ENCODE data around the gene TACR1. TPM values are rescaled to one million over a fixed set of nuclear protein-coding genes. Genes with fewer than 3 reads are reported as not detected.

TACR1 gene
- total and polyA plus RNA-seq, 2 of the 13 experiments (the other 11 are each of a cell fraction or from before 2014, with no cell fraction given): not detected

DNA sequence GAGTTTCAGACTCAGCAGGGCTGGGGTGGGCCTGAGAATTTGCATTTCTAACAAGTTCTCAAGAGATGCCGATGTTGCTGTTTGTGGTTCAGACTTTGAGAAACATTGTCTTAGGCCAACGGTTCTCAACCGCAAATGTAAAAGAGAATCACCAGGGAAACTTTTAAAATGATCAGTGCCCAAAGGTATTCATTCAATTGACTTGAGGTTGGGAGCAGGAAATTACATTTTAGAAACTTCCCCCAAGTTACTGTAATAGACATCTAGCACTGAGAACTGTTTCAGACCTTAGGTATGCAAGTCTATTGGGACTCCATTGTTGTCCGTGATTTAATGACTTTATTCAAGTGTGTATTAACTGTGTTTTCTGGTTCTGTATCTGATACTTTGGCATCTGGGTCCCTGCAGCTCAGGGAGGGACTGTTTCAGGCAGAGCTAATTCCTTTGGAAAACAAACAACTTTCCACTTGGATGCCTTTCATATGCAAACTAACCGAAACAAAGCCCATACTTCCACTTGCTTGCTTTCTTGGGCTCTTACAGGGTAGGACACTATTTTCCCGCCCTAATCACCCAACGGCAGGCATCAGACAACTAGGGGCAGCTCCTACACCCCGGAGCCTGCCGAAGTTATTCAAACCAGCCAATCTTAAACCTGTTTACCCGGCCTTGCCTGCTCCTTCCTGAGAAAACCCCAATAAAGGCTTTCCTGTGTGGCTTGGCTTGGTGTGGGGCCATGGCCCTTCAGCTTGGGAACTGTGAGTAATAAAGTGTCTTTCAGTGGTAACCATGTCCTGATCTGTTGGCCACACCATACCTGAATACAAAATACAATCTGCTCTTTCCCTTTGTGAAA is 143.3 kb downstream of the TACR1 start (continued):
- TF ChIP-seq HNRNPK (IDR thresholded peaks at IDR 0.05; ENCODE audit: low read depth, low read length, poor library complexity, severe bottlenecking) (no peak), PITX1 (CRISPR knock-in tag; IDR thresholded peaks at IDR 0.05) (no peak), POLR2AphosphoS2 (IDR thresholded peaks at IDR 0.05; ENCODE audit: low read depth, low read length) (no peak)

- Histone ChIP-seq H3K4me3 (replicated peaks in 1 of 3; ENCODE audit: insufficient read depth in 1 of 3, low read depth in 2 of 3, low read length in 3 of 3) (no peak overlapping the region), H4K20me1 (ENCODE audit: insufficient read depth, low read length) (no peaks in the 10 kb centered on the region), H3K79me2 (ENCODE audit: insufficient read depth, low read length) (no peaks in the 10 kb centered on the region), H3K4me1 (ENCODE audit: insufficient read depth, low read length) (no peaks in the 10 kb centered on the region), H3K27me3 (ENCODE audit: control insufficient read depth in 1 of 2, insufficient read depth in 2 of 2, low read length in 2 of 2) (no peaks in the 10 kb centered on the region), H2AFZ (ENCODE audit: low read length) (no peak overlapping the region), H3K4me2 (ENCODE audit: low read depth, low read length) (no peak overlapping the region), H3K9me3 (ENCODE audit: low read length) (no peaks in the 10 kb centered on the region), H3K9ac (ENCODE audit: insufficient read depth, low read depth, low read length) (no peak overlapping the region), H3K36me3 (replicated peaks in 1 of 2; ENCODE audit: control insufficient read depth in 1 of 2, insufficient read depth in 2 of 2, low read length in 2 of 2) (no peaks in the 10 kb centered on the region; a peak in 1 of 5 replicates), H3K27ac (ENCODE audit: extremely low read length, insufficient read depth, low read length) (no peak overlapping the region)
- ATAC-seq (no peak), FAIRE-seq (no peak), DNase-seq (ENCODE audit: low spot score) (no peak)
- POLR2A ChIA-PET: no interaction called here
- WGBS (ENCODE audit: low lambda C conversion rate): 100% methylated on average over 4 of the region's 6 CpGs
- in situ Hi-C loops (cut with HindIII; ENCODE audit: extremely low pct_ligation_motif_present, low pct_unique_long_range_greater_than_20kb): loop anchor here (10.0 to 25.0 kb wide), 2 partner anchors 180 to 557 kb away; no protein-coding TSS in a partner anchor
- no TSS peak for BruUV-seq (replicated peaks)
- CTCF ChIA-PET (ENCODE audit: low intra/inter-chr PET ratio, low total read pairs): no interaction called here
- intact Hi-C loops (cut with micrococcal nuclease; ENCODE audit: unreplicated experiment): no loop called here
- TF ChIP-seq ZNF441 (CRISPR knock-in tag; IDR thresholded peaks at IDR 0.05; ENCODE audit: borderline replicate concordance) (no peak), FOXJ3 (CRISPR knock-in tag; IDR thresholded peaks at IDR 0.05; ENCODE audit: borderline replicate concordance) (no peak), ZNF263 (CRISPR knock-in tag; IDR thresholded peaks at IDR 0.05) (no peak), ZNF83 (CRISPR knock-in tag; IDR thresholded peaks at IDR 0.05; ENCODE audit: borderline replicate concordance) (no peak), ZNF260 (CRISPR knock-in tag; IDR thresholded peaks at IDR 0.05; ENCODE audit: borderline replicate concordance, low read depth) (no peak), RXRB (CRISPR knock-in tag; IDR thresholded peaks at IDR 0.05; ENCODE audit: borderline replicate concordance) (no peak), MTERF4 (CRISPR knock-in tag; IDR thresholded peaks at IDR 0.05) (no peak), ZNF713 (CRISPR knock-in tag; IDR thresholded peaks at IDR 0.05) (no peak), NRL (CRISPR knock-in tag; IDR thresholded peaks at IDR 0.05; ENCODE audit: borderline replicate concordance) (no peak), ZNF629 (CRISPR knock-in tag; conservative IDR thresholded peaks at IDR 0.05) (no peak), ZC3H4 (CRISPR knock-in tag; IDR thresholded peaks at IDR 0.05; ENCODE audit: borderline replicate concordance) (no peak), ZNF24 (IDR thresholded peaks at IDR 0.05) (no peak), ZFP41 (CRISPR knock-in tag; IDR thresholded peaks at IDR 0.05; ENCODE audit: borderline replicate concordance) (no peak)
- TF ChIP-seq, protein P1, sequence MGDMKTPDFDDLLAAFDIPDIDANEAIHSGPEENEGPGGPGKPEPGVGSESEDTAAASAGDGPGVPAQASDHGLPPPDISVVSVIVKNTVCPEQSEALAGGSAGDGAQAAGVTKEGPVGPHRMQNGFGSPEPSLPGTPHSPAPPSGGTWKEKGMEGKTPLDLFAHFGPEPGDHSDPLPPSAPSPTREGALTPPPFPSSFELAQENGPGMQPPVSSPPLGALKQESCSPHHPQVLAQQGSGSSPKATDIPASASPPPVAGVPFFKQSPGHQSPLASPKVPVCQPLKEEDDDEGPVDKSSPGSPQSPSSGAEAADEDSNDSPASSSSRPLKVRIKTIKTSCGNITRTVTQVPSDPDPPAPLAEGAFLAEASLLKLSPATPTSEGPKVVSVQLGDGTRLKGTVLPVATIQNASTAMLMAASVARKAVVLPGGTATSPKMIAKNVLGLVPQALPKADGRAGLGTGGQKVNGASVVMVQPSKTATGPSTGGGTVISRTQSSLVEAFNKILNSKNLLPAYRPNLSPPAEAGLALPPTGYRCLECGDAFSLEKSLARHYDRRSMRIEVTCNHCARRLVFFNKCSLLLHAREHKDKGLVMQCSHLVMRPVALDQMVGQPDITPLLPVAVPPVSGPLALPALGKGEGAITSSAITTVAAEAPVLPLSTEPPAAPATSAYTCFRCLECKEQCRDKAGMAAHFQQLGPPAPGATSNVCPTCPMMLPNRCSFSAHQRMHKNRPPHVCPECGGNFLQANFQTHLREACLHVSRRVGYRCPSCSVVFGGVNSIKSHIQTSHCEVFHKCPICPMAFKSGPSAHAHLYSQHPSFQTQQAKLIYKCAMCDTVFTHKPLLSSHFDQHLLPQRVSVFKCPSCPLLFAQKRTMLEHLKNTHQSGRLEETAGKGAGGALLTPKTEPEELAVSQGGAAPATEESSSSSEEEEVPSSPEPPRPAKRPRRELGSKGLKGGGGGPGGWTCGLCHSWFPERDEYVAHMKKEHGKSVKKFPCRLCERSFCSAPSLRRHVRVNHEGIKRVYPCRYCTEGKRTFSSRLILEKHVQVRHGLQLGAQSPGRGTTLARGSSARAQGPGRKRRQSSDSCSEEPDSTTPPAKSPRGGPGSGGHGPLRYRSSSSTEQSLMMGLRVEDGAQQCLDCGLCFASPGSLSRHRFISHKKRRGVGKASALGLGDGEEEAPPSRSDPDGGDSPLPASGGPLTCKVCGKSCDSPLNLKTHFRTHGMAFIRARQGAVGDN (CRISPR knock-in tag; IDR thresholded peaks at IDR 0.05): no peak
Measured at GRCh38 chr2:75055142-75055819, 144.0 kb downstream of the TACR1 start.
